Activated effector memory CD4-positive, alpha-beta T cell treated with Interleukin-2 at 50 U/mL for 16 hours (primary cell): Measurements from ENCODE around the gene LMF1.

Source experiments
- DNase-seq: peaks from one replicate; pipeline ENCODE4 v3.0.0-alpha.2; 2020

The LMF1 gene

GRCh38 chr16:984736-985636 lies 14.2 kb upstream of the LMF1 start:
- DNase-seq, result no peak

DNA sequence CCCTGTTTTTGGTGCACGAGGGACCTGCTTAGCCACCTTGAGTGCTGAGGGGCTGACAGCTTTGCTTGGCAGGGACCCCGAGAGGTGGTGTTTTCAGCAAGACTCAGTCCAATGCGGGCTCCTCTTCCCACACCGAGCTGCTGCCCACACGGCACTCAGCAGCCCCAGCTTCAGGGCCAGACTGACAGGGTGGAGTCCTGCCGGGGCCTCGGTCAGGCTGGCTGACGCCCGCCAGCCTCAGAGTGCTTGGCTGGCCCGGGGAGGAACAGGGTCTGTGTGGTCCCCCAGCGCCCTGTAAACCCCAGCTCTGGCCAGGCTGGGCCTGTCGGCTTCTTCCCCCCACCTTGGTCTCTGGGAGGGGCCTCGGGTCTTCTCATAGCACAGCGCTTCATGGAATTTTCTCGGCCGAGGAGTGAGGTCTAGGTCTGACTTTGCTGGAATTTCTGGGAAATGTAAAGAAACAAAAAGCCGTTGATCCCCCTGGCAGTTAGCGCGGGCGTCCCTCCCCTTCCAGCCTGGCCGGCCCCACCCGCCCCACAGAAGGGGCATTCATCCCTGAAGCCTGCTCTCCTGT lies 13.4 kb upstream of the LMF1 start:
- no peak for DNase-seq

- no peak for DNase-seq
Measured at GRCh38 chr16:983044-984030, 12.6 kb upstream of the LMF1 start.

DNA sequence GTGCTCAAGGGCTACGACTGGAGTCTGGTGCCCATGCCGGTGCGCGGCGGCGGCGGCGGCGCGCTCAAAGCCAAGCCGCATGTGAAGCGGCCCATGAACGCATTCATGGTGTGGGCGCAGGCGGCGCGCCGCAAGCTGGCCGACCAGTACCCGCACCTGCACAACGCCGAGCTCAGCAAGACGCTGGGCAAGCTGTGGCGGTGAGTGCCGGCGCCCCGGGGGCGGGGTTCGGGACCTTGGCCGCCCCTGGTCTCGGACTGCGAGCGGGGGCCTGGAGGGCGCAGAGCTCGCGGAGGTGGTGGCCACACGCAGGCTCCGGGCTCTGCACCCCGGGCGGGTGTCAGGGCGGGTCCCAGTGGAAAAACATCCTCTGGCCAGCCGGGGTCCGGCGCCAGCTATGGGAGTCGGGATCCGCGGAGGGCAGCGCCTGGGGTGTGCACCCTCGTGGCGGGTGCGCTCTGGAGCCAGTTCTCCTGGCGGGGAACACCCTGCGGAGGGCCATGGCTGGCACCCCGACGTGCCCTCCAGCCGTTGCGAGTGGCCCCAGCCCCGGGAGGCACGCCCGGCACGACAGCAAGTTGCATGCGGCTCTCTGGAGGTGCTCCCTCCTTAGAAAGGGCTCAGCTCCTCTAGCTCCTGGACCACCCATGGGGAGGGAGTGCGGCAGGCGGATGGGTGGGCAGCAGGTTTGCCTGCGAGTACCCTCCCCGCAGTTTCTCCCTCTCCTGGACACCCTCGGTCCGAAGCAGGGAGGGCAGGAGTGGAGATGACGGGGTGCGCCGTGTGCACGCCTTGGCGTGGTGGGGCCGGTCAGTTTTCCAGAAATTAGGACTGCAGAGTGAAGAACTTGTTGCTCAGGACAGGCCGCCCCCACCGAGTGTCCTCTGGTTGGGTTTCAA lies 11.6 kb upstream of the LMF1 start:
- DNase-seq, result no peak

DNA sequence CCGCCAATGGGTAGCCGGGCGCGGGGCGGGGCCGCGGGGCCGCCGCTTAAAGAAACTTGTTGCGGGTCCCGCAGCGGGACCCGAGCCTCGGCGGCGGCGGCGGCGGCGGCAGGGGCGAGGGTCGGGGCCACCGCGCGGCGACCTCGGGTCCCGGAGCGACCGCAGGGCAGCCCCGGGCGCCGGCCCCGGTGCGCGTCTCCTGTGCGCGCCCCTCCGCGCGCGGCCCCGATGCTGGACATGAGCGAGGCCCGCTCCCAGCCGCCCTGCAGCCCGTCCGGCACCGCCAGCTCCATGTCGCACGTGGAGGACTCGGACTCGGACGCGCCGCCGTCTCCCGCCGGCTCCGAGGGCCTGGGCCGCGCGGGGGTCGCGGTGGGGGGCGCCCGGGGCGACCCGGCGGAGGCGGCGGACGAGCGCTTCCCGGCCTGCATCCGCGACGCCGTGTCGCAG lies 10.9 kb upstream of the LMF1 start, which contains the start of gene SOX8:
Gene SOX8, plus strand, starts transcription at position 76 of the 450 bp plus-strand sequence. Its CDS starts 153 bp downstream, at position 229.
- DNase-seq, result no peak

GRCh38 chr16:980595-980854 lies 9.7 kb upstream of the LMF1 start:
- DNase-seq, result no peak

DNA sequence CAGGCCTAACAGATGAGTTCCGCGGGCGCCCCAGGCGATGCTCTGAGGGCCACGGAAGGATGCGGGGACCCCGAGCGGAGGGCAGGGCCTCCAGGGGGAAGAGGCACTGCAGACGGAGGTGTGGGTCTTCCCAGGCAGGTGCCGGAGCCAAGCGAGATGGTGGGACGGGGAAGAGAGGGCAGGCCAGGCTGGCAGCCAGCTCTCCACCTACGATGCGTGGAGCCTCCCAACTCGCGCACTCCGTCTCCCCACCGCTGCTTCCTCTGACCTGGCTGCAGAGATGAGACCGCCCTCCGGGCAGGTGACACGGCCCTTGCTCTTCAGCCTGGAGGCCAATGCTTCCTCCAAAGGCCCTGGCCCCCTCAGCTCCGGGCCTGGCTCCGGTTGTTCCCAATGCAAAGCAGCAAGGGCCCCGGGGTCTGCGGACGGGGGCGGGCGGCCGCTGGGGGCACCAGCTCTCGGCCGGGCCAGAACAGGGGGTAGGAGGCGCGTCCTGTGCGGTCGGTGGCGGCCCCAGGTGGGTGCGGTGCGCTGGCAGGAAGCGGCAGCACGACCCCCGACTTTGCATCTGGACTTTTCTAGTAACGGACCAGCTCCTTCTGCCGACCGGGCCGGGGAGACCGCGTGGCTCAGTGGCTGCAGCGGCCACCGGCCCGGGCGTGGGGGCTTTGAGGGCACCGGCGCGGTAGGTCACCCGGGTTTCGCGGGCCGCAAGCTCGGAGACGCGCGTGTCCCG lies 9.2 kb upstream of the LMF1 start:
- no peak for DNase-seq

- DNase-seq, result no peak
Measured at GRCh38 chr16:979147-979546, 8.4 kb upstream of the LMF1 start.

GRCh38 chr16:978403-978802 lies 7.6 kb upstream of the LMF1 start:
- no peak for DNase-seq

DNA sequence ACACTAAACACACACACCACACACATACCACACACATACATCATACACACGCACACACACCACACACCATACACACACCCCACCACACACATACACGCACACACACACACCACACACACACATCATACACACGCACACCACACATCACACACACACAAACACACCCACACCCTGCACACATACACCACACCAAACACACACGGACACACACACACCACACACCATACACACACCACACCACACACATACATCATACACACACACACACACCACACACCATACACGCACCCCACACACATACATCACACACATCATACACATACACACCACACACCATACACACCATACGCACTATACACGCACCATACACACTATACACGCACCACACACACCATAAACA lies 7.1 kb upstream of the LMF1 start:
- no peak for DNase-seq

DNA sequence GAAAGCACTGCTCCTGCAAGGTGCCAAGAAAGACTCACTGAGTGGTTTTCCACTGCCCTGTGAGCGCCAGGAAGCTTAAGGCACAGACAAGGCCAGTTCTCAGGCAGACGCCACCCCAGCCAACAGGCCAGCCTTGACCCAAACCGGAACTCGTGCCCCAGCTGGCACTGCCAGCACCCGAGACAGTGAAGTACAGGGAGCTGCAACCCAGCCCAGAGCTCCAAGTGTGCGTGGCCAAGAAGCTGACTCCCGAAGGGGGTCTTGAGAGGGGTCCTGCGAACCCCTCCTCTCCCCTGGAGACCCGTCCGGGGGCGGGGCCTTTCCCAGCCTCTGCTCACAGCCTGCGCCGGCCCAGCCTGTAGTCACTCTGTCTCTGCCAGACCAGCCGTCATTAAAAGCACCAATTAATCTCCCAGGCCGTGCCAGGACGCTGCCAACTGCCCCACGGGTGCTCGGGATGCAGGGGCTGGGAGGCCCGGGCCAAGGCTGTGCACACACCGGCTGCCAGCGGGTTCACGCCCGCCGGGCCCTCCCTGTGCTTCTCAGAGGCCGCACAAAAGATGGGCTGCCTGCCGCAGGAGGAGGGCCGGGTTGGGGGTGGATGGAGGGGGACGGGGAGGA lies 6.4 kb upstream of the LMF1 start:
- DNase-seq, result no peak

DNA sequence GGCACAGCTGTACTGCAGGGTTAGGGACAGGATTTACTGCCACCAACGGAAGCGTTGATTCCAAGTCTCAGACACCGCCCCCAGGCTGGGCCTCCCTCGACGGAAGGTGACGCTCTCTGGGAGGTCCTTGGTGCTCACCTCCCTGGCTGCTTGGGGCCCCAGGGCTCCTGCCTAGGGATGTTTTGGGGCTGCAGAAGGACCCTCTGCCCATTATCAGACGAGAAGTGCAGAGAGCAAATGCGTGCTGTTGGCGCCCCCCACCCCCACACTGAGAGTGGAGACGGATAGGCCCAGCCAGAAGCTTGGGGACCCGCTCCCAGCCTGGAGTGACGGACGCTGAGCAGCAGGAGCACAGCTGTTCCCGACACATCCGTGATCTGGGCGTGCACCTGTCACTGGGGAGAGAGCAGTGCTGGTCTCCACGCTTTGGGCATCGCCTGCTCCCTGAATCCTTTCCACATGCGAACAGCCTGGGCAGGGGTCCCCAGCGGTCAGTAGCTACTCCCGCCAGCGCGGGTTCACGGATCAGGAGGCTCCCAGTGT lies 5.7 kb upstream of the LMF1 start:
- DNase-seq, result no peak

DNA sequence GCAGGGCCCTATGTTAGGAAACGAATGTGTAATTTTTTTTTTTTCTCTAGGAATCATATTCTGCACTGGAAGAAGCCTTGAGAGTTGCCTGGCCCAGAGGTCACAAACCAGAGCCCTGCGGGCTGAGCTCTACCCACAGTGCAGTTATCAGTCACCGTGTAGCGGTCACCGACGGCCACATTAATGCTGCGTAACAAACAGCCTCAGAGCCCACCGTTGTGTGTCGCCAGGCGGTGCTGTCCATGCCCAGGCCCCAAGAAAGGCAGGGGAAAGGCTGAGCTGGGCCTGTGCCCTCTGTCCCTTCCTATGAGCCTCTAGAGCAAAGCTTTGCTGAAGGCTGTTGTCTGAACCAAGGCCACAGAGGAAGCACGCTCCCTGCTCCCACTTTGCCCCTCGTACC lies 4.5 kb upstream of the LMF1 start:
- no peak for DNase-seq

DNA sequence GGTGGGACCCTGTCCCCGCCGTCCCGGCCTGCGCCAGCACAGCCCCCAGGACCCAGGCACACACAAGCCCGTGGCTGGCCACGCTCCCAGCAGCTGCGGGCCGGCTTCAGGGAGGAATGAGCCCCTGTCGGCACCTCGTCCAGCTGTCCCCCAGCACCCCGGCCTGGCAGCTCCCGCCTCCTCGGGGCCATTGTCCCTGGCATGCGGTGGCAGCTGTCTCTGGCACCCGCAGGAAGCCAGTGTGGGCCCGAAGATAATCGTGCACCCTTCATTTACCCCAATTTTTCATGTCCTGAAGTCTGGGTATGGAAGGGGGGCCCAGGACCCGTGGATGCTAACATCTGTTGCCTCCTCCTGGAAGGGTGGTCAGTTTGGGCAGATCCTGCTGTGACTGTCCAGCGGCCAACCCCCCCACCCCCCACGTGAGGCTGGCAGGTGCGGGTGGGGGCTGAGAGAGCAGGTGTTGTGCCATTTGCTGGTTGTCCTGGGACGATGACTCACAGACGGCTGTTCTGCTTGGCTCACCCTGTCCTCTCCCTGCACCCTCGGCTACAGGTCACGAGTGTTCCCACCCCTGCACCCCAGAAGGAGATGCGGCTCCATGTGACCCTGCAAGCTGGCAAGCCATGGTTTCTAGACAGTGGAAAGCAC lies 4.0 kb upstream of the LMF1 start:
- no peak for DNase-seq

DNA sequence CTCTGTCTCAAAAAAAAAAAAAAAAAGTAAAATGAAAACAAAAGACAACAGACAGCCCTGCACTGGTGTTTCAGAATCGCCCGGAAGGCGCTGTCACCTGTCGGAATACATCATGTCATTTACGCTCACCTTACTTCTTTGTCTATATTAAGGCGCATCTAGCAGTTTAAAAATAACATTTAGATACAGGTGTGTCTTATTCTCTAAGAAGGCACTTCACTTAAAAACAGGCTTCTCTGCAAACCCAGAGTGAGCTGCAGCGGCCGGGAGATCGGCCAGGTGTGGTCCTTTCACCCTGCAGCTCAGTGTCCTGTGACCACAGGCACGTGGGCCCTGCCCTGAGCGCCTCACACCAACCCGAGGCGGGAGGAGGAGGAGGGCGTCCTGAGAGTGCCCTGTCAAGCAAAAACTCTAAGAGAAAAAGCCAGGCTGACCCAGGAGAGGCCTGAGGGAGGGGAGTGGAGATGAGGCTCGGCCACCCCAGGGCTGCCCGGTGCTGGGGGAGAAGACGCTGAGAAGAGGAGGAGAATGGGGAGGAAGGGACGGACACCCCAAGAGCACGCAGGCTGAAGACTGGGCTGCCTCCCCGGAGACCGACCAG lies 3.3 kb upstream of the LMF1 start:
- no peak for DNase-seq

DNA sequence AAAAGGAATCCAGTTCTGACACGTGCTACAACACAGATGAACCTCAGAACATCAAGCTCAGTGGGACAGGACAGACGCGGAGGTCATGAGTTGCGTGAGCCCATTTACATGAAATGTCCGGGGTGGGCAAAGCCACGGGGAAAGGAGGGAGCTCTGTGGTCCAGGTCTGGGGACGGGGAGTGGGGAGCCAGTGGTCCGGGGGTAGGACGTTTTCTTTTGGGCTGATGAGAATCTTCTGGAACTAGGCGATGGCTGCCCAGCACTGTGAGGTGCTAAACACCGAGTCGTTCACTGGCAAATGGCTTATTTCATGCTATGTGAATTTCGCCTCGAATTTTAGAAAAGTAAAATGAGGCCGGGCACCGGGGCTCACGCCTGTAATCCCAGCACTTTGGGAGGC lies 2.6 kb upstream of the LMF1 start:
- DNase-seq, result no peak

DNA sequence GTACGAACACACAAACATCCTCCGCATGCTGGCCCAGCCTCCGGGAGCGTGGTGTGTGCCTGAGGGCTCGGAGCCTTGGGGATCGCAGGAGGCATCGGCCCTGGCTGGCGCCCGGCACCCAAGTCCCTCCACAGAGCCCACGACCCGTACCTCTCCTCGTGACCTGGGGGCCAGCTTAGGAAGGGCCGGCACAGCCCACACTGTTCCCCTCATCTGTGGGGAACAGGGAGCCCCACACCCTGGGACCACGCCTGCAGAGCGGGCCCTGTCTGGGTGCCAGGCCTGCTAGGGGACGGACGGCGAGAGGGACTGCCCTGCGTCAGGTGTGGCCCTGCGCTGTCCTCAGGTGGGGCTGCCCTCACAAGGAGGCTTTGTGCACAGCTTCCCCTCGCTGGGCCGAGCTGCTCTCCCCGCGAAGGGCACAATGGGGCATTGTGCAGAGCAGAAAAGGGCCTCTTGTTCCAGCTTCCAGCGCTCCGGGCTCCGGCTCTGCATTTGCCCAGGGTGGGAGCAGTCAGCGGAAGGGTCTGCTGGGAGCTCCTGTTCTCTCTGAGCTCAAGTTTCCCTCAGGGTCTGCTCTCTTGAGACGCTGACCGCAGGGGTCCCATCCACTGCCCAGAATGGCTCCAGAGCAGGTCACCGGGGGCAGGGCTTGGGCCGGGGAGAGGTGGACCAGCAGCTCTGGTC lies 1.7 kb upstream of the LMF1 start:
- DNase-seq, result no peak

DNA sequence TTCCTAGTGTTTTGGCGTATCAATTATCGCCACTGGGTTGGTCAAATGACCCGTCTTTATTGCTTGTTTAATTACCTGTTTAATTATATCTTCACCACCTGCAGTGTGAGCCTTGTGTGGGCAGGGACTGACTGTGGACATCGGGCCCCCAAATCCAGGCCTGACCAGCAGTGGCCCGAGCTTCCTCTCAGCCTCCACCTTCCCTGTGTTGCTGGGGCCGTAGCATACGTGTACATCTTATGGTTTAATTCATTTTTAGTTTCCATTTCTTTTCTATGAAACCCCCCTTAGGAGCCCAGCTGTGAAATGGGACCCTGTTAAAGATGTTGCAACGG lies 1.2 kb upstream of the LMF1 start:
- no peak for DNase-seq

DNA sequence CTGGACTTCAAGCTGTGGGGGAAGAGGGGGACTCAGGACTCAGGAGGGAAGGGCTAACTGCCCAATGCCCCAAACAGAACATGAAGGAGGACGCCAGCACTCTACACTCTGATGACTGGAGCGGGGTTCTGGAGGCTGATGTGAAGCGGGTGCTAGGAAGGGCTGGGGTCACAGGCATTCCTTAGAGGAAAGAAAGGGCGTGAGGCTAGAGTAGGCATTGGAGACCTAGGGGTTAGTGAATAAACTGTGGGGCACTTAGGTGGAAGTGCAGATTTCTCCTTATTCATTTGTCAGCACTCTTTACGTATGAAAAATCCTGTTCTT lies 760 bp upstream of the LMF1 start:
- DNase-seq, result no peak

DNA sequence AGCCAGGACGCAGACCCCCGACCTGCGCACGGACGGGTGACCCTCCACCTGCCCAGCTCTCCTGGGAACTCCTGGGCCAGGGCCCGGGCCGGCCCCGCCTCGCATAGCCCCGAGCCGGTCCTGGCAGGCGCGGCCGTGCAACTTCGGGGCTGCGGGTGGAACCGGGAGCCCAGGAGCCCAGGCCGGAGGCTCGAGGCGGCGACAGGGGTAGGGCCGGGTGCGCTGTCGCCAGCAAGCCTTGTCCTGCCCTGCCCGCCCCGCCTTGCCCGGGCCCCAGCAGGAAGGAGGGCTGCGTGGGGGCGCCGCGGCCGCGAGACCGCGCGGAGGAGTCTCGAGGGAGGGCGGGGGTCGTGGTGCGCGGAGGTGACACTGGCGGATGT lies 408 bp downstream of the LMF1 start:
- DNase-seq, result no peak
